Subcutaneous adipose tissue (tissue), 4 donors: Measurements from ENCODE around the gene BAMBI. TPM values are rescaled to one million over a fixed set of nuclear protein-coding genes. Genes with fewer than 3 reads are reported as not detected.

ENCODE experiments used
- total RNA-seq, 4 donors: library from RNA; depleted of rRNA; stranded (reverse); fragments of >200 nt; gene quantifications; one replicate each; pipeline ENCODE4 v1.1.0, GENCODE V29; 2016
- TF ChIP-seq, protein P1 (sequence below): fragments of 450-650 bp; IDR thresholded peaks from one replicate; pipeline ENCODE4 v1.5.1; 2016; ENCODE audit warnings: low read depth, mild to moderate bottlenecking, control low read depth, antibody characterized with exemption, moderate library complexity

The BAMBI gene
- total RNA-seq, 4 donors from 2014 or later, result 1.1 to 3.3 (median 2.3) TPM

DNA sequence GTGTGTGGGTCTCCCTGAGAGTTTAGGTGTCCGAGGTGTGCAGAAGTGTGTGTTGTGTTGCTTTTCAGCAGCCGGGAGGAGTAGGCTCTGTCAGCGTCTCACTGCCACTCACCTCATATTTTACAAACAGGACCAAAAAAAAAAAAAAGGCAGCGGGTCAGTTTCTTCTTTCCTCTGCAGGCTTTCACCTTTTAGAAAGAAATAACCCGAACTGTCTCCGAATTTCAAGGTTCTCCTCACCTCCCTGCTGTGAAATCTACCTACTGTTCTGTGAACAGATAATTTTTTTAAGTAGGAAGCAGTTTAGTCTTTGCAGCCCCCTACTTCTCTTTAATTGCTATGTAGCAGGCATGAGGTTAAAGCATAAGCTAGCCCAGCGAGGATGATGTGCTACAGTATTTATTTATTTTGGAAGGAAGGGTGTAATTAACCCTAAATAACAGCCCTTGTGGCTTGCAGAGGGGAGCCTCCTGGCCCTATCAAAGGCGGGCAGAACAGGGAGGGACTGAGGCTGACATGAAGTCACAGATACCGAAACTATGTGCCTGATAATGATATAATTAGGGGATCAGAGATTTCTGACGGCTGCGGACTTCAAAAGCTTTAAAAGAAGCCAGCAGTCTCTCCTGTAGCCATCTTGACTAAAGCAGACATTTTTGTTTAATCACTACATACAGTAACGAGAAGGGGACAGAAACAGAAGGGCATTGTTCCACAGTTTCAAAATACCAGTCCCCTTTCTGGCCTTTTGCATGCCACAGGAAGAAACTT is 1.6 kb downstream of the BAMBI start:
- TF ChIP-seq, protein P1, sequence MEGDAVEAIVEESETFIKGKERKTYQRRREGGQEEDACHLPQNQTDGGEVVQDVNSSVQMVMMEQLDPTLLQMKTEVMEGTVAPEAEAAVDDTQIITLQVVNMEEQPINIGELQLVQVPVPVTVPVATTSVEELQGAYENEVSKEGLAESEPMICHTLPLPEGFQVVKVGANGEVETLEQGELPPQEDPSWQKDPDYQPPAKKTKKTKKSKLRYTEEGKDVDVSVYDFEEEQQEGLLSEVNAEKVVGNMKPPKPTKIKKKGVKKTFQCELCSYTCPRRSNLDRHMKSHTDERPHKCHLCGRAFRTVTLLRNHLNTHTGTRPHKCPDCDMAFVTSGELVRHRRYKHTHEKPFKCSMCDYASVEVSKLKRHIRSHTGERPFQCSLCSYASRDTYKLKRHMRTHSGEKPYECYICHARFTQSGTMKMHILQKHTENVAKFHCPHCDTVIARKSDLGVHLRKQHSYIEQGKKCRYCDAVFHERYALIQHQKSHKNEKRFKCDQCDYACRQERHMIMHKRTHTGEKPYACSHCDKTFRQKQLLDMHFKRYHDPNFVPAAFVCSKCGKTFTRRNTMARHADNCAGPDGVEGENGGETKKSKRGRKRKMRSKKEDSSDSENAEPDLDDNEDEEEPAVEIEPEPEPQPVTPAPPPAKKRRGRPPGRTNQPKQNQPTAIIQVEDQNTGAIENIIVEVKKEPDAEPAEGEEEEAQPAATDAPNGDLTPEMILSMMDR, result no peak

DNA sequence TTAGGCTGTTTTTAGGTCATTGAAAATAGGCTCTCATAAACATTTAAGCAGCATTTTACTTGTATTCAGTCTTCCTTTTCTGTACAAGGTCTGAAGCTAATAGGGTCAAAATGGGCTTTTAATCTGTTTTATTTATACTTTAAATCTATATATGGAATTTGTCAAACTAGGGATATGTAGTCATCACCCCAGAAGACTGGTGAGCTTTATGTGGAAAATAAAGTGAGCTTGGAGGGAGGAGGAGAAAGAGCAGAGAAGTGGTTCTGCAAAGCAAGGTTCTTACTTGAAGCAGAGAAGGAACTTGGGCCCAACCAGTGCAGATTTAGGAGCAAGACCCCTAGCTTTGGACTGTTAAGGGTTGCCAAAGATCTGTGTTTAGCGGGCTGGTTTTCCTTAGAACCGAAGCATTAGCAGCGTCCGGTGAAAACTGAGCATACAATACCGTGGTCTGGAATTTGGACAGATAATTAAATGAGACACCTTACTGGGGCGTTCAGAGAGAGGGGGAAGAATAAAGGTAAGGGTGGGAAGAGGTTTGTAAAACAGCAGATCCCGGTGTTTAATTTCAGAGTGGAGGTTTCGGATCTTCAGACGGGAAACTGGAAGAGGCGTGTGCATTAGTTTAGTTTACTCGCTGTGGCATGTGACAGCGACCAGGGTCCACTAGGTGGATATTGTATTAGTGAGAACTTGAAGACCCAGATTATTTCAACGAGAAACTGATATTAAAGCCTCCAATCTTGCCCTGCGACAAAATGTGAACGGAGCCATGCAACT is 2.4 kb downstream of the BAMBI start:
- TF ChIP-seq, protein P1, result no peak

GRCh38 chr10:28680358-28680752 is 3.0 kb downstream of the BAMBI start:
- TF ChIP-seq, protein P1, result no peak

DNA sequence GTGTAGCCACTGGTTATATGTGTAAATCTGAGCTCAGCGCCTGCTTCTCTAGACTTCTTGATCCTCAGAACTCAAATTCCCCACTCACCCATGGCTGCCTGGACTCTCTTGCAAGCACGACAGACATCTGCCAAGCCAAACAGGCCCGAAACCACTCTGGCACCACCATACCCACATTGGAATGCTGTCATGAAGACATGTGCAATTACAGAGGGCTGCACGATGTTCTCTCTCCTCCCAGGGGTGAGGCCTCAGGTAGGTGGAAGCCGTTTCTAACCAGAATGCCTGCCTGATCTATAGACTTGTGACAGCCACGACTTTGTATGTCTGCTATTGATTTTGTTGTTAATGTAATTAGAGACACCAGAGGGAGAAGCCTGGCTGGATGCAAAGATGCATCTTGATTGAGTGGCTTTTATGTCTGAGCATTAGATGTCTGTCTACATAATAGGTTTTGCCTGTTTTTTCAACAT is 4.0 kb downstream of the BAMBI start:
- TF ChIP-seq, protein P1, result no peak

GRCh38 chr10:28681928-28682750 is 4.8 kb downstream of the BAMBI start:
- TF ChIP-seq, protein P1, result no peak

DNA sequence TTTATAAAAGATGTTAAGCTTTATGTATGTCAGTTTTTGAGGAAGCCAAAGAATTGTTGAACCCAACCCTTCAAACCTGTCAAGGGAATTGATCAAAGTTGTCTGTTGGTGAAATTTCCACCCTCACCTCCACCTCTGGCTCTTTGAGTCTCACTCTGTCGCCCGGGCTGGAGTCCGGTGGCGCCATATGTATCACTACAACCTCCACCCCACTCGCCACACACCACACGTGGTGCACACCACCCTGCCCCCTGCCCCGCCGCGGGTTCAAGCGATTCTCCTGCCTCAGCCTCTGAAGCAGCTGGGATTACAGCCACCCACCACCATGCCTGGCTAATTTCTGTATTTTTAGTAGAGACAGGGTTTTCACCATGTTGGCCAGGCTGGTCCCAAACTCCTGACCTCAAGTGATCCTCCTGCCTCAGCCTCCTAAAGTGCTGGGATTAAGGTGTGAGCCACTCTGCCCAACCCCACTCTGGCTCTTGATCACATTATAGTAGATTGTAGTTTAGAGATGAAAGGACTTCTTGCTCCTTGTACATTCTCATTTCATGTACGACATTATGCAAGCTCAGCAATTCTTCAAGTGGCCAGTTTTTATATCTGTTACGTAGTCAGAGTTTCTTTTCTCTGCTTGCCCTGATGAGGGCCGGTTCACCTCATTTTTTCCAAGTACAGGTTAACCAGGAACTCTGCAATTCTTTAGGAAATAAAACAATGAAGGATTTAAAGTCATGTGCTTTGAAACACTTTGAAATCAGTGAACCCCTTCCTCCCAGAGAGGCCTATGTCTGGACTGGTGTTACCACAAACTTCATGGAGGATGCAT is 7.0 kb downstream of the BAMBI start:
- TF ChIP-seq, protein P1, result no peak
